MM.1S (cell line): ENCODE data around the gene MCCD1.

ENCODE experiments used
- DNase-seq: peaks from one replicate; pipeline ENCODE4 v3.0.0-alpha.2; 2015
- H2AFZ ChIP-seq: fragments of 300-600 bp; sonication (generic); 2 replicates; pipeline ENCODE4 v1.6.0; 2016; ENCODE audit warnings: antibody characterized with exemption, low read length
- H3F3A ChIP-seq: fragments of 300-600 bp; sonication (generic); 2 replicates; pipeline ENCODE4 v1.6.1; 2016; ENCODE audit warnings: mild to moderate bottlenecking, antibody characterized with exemption, low read length, moderate library complexity, mixed read lengths; ENCODE audit not compliant: insufficient read depth
- H3K27ac ChIP-seq: fragments of 300-600 bp; sonication (generic); 2 replicates; pipeline ENCODE4 v1.5.1; 2016; ENCODE audit warnings: mild to moderate bottlenecking, low read length
- H3K27me3 ChIP-seq: fragments of 300-600 bp; sonication (generic); replicated peaks from 2 replicates; pipeline ENCODE4 v1.6.0; 2016; ENCODE audit warnings: low read length; ENCODE audit not compliant: insufficient read depth
- H3K36me3 ChIP-seq: fragments of 300-600 bp; sonication (generic); replicated peaks from 2 replicates; pipeline ENCODE4 v1.6.1; 2016; ENCODE audit warnings: mild to moderate bottlenecking, low read length, mixed read lengths; ENCODE audit not compliant: insufficient read depth
- H3K4me1 ChIP-seq: fragments of 300-600 bp; sonication (generic); 2 replicates; pipeline ENCODE4 v1.6.1; 2016; ENCODE audit warnings: low read length, mixed read lengths
- H3K4me2 ChIP-seq: fragments of 300-600 bp; sonication (generic); 2 replicates; pipeline ENCODE4 v1.6.0; 2016; ENCODE audit warnings: low read depth, low read length
- H3K4me3 ChIP-seq: fragments of 300-600 bp; sonication (generic); 2 replicates; pipeline ENCODE4 v1.5.1; 2016; ENCODE audit warnings: low read length, mixed read lengths
- H3K79me2 ChIP-seq: fragments of 300-600 bp; sonication (generic); 2 replicates; pipeline ENCODE4 v1.6.1; 2016; ENCODE audit warnings: mixed run types, low read length, mixed read lengths
- H3K9ac ChIP-seq: fragments of 300-600 bp; sonication (generic); 2 replicates; pipeline ENCODE4 v1.6.1; 2016; ENCODE audit warnings: low read length, mixed read lengths
- H3K9me2 ChIP-seq: fragments of 300-600 bp; sonication (generic); replicated peaks from 2 replicates; pipeline ENCODE4 v1.6.1; 2016; ENCODE audit warnings: mild to moderate bottlenecking, low read length, mixed read lengths; ENCODE audit not compliant: insufficient read depth
- H3K9me3 ChIP-seq: fragments of 300-600 bp; sonication (generic); replicated peaks from 2 replicates; pipeline ENCODE4 v1.6.1; 2016; ENCODE audit warnings: mild to moderate bottlenecking, low read length, mixed read lengths; ENCODE audit not compliant: insufficient read depth
- H4K20me1 ChIP-seq: fragments of 300-600 bp; sonication (generic); 2 replicates; pipeline ENCODE4 v1.6.1; 2016; ENCODE audit warnings: mild to moderate bottlenecking, low read length, moderate library complexity, mixed read lengths; ENCODE audit not compliant: insufficient read depth
- EZH2 ChIP-seq: fragments of 300-600 bp; sonication (generic); optimal IDR thresholded peaks from 2 replicates; pipeline ENCODE3; 2017; ENCODE audit warnings: low read depth, mild to moderate bottlenecking, antibody characterized with exemption, low read length, mixed read lengths
- EZH2phosphoT487 ChIP-seq: fragments of 300-600 bp; sonication (generic); IDR thresholded peaks from 2 replicates; pipeline ENCODE4 v1.6.1; 2018; ENCODE audit warnings: antibody characterized with exemption, low read length
- TF ChIP-seq, protein P1 (sequence below): fragments of 300-600 bp; sonication (generic); IDR thresholded peaks from 2 replicates; pipeline ENCODE4 v1.5.1; 2016; ENCODE audit warnings: antibody characterized with exemption, low read length, mixed read lengths

The MCCD1 gene

DNA sequence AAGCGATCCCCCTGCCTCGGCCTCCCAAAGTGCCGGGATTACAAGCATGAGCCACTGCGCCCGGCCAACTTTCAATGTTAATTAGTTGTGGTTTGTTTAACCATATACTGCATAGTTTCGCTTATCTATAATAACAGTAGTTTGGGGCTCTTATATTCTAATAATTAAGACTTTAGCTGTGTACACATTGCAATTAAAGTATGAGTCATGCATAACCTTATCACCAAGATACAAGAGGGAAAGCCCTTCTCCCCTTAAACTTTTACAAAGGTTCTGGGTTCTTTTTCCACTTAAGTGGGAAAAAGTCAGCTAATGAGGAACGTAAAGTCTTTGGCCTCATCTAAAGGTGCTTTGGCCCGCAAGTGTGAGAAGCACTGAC is 3.2 kb upstream of the MCCD1 start:
- Histone ChIP-seq H3K9me2 (no peaks in the 10 kb centered on the region), H2AFZ (no peak overlapping the region), H3K4me2 (no peak overlapping the region), H4K20me1 (no peaks in the 10 kb centered on the region), H3F3A (peaks cover 7% of the 10 kb centered on the region; the same call in 1 of the 2 replicates), H3K9me3 (no peaks in the 10 kb centered on the region), H3K79me2 (no peaks in the 10 kb centered on the region), H3K27ac (no peak overlapping the region), H3K4me3 (no peak overlapping the region), H3K36me3 (no peaks in the 10 kb centered on the region), H3K9ac (no peak overlapping the region), H3K27me3 (no peaks in the 10 kb centered on the region), H3K4me1 (no peaks in the 10 kb centered on the region)
- TF ChIP-seq, protein P1, sequence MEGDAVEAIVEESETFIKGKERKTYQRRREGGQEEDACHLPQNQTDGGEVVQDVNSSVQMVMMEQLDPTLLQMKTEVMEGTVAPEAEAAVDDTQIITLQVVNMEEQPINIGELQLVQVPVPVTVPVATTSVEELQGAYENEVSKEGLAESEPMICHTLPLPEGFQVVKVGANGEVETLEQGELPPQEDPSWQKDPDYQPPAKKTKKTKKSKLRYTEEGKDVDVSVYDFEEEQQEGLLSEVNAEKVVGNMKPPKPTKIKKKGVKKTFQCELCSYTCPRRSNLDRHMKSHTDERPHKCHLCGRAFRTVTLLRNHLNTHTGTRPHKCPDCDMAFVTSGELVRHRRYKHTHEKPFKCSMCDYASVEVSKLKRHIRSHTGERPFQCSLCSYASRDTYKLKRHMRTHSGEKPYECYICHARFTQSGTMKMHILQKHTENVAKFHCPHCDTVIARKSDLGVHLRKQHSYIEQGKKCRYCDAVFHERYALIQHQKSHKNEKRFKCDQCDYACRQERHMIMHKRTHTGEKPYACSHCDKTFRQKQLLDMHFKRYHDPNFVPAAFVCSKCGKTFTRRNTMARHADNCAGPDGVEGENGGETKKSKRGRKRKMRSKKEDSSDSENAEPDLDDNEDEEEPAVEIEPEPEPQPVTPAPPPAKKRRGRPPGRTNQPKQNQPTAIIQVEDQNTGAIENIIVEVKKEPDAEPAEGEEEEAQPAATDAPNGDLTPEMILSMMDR = no peak
- TF ChIP-seq EZH2 (no peak), EZH2phosphoT487 (no peak)
- DNase-seq = no peak

DNA sequence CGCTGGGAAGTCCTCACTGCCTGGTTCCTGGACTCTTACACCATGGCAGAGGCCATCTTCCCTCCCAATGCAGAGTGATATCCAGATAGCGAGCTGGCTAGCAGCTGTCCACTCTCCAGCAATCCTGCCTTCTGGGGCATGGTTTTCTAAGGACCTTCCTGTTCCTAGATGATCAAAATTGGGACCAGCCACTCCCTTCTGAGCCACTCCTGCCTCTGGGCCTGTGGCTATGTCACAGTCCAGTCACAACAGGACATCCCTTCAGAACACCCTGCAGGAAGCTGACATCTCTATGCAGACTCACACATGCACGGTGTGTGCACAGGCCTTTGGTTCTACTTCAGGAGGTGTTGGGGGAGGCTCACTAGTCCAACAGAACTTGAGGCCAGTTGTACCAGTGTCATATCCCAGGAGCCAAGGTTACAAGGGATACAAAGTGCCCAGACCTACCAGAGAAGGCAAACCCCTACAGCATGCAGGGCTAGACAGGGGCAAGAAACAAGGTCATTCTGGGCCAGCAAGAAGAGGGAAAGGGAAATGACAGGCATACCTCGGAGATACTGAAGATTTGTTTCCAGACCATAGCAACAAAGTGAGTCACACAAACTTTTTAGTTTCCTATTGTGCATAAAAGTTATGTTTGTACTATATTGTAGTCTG is 2.7 kb upstream of the MCCD1 start:
- no peaks in the 10 kb centered on the region for H3K27me3 ChIP-seq
- H3F3A ChIP-seq = peaks cover 11% of the 10 kb centered on the region
- H3K9me3 ChIP-seq = no peaks in the 10 kb centered on the region
- no peaks in the 10 kb centered on the region; the same call in 1 of the 2 replicates for H3K36me3 ChIP-seq
- no peak for DNase-seq
- no peaks in the 10 kb centered on the region for H3K4me1 ChIP-seq
- no peak for TF ChIP-seq EZH2
- H3K4me2 ChIP-seq = no peak overlapping the region
- H3K9me2 ChIP-seq = no peaks in the 10 kb centered on the region
- no peak overlapping the region for H3K27ac ChIP-seq
- no peak overlapping the region for H3K4me3 ChIP-seq
- H3K79me2 ChIP-seq = no peaks in the 10 kb centered on the region
- H4K20me1 ChIP-seq = no peaks in the 10 kb centered on the region
- no peak overlapping the region for H2AFZ ChIP-seq
- H3K9ac ChIP-seq = no peak overlapping the region

DNA sequence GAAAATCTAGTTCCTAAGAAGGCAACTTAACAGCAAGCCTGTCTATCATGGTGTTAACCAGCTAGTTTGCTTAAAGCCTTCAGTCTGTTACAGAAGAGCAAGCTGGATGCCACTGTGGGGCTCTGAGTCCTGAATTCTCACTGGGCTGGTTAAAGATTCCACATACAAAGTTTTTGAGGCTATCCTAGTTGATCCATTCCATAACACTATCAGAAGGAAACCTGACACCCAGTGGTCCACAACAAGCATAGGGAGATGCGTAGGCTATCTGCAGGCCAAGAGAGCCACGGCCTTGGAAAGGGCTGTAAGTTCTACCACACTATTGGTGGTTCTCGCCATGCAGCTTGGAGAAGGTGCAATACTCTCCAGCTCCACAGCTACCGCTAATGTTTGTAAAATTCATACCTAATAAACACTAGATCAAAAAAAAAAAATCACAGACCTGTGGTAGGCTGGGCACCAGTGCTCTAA is 420 bp upstream of the MCCD1 start:
- no peak overlapping the region for H3K4me2 ChIP-seq
- DNase-seq = no peak
- peaks cover 18% of the 10 kb centered on the region for H3F3A ChIP-seq
- no peak overlapping the region for H3K4me3 ChIP-seq
- H3K36me3 ChIP-seq = no peaks in the 10 kb centered on the region; the same call in 1 of the 2 replicates
- TF ChIP-seq, protein P1 = no peak
- TF ChIP-seq EZH2phosphoT487 (no peak), EZH2 (no peak)
- no peaks in the 10 kb centered on the region for H3K9me2 ChIP-seq
- H3K4me1 ChIP-seq = no peaks in the 10 kb centered on the region
- H4K20me1 ChIP-seq = no peaks in the 10 kb centered on the region
- H3K27ac ChIP-seq = no peak overlapping the region
- H3K9ac ChIP-seq = no peak overlapping the region
- no peak overlapping the region for H2AFZ ChIP-seq
- H3K79me2 ChIP-seq = no peaks in the 10 kb centered on the region
- H3K27me3 ChIP-seq = no peaks in the 10 kb centered on the region
- H3K9me3 ChIP-seq = no peaks in the 10 kb centered on the region
